Stimulated activated naive B cell treated with anti-CD40 and anti-IgM and Interleukin-4, amounts not matched to agents 10 μg/mL and 1 μg/mL and 100 μg/mL, for 72 hours (primary cell): ENCODE measurements around the gene CEP112.
"Not testable (repeated sequence)": the region's sequence is repeated elsewhere in the genome, so short reads cannot be mapped to it uniquely, and the experiment has no call there.

Source experiments
- ATAC-seq, 2 donors: fragments of 150-1000 bp; cut with Tn5 transposase; replicated peaks; 2 replicates each; pipeline ENCODE4 v1.10.0; 2021; ENCODE audit warnings: moderate library complexity in 1 of 2
- DNase-seq: peaks from one replicate; pipeline ENCODE4 v3.0.0; 2021
- H3K27ac Mint-ChIP-seq: one replicate; pipeline ENCODE4 v1.8.0; 2022; ENCODE audit warnings: mild to moderate bottlenecking, mixed read lengths
- H3K27me3 Mint-ChIP-seq, 2 donors: one replicate each; pipeline ENCODE4 v1.8.0; 2022; ENCODE audit warnings: mixed read lengths in 2 of 2
- H3K36me3 Mint-ChIP-seq, 2 donors: one replicate each; pipeline ENCODE4 v1.8.0; 2022; ENCODE audit warnings: mixed read lengths in 2 of 2, mild to moderate bottlenecking in 1 of 2
- H3K4me1 Mint-ChIP-seq, 2 donors: one replicate each; pipeline ENCODE4 v1.8.0; 2022; ENCODE audit warnings: mixed read lengths in 2 of 2, mild to moderate bottlenecking in 1 of 2
- H3K4me3 Mint-ChIP-seq, 2 donors: one replicate each; pipeline ENCODE4 v1.8.0; 2022; ENCODE audit warnings: mild to moderate bottlenecking in 2 of 2, mixed read lengths in 2 of 2, moderate library complexity in 1 of 2
- H3K9me3 Mint-ChIP-seq, 2 donors: one replicate each; pipeline ENCODE4 v1.8.0; 2022; ENCODE audit warnings: mixed read lengths in 2 of 2, mild to moderate bottlenecking in 1 of 2

CEP112 gene

GRCh38 chr17:65698381-65699061 lies 493.4 kb downstream of the CEP112 start:
- Mint-ChIP-seq H3K27ac (no peak overlapping the region), H3K9me3 (no peaks in the 10 kb centered on the region), H3K4me1 (no peaks in the 10 kb centered on the region), H3K36me3 (no peaks in the 10 kb centered on the region), H3K27me3 (peaks cover 14 to 28% of the 10 kb centered on the region in 2 donors), H3K4me3 (no peak overlapping the region)
- DNase-seq (no peak), ATAC-seq (no peak)

DNA sequence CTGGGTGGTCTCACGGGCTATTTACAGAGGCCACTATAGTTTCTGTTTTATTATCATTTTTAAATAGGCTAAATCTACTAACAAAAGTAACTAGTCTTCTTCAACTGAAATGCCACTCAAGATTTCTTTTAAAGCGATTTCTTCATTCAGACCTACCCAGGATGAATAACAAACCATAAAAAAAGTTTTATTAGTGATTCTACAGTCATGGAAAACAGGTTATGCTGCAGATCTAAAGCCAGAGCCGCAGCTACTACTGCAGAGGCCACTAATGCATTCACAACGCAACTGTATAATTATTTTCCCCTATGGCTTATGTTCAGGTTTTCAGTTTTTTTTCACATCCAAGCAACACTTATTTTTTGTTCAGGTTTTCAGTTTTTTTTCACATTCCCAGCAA lies 494.3 kb downstream of the CEP112 start:
- no peak overlapping the region for H3K27ac Mint-ChIP-seq
- ATAC-seq (no peak), DNase-seq (no peak)
- H3K36me3 Mint-ChIP-seq = no peaks in the 10 kb centered on the region
- no peak overlapping the region for H3K4me3 Mint-ChIP-seq
- H3K4me1 Mint-ChIP-seq = no peaks in the 10 kb centered on the region
- H3K27me3 Mint-ChIP-seq = peaks cover 15 to 28% of the 10 kb centered on the region in 2 donors
- no peaks in the 10 kb centered on the region for H3K9me3 Mint-ChIP-seq

DNA sequence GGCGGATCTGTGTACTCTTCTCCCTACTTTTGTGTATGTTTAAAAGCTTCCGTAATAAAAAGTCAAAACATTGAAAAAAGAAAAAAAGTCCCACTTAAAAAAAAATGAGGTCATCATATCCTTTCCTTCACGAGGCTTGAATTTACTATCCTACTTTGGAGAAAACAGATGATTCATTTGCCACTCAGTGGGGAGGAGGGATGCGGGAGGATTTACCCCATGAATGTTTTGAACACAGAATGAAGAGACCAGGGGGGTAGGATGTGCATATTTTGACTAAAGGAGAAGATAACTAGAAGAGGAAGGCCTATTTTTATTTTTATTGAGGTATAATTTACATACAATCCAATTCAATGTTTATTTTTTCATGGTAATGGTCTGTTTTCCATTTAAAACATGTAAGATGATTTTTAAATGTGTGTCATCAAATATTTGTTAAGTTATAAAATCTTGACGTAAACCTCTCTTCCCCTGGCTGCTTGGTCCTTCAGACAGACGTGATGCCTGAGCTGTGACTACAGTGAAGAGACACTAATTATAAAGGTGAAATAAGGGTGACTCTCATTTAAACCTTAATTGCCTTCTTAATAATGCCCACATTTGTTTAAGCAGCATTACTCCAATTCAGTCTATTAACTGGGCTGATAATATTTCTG lies 495.1 kb downstream of the CEP112 start:
- DNase-seq (no peak), ATAC-seq (no peak)
- H3K36me3 Mint-ChIP-seq = no peaks in the 10 kb centered on the region
- no peaks in the 10 kb centered on the region for H3K9me3 Mint-ChIP-seq
- no peak overlapping the region for H3K4me3 Mint-ChIP-seq
- H3K27ac Mint-ChIP-seq = no peak overlapping the region
- no peaks in the 10 kb centered on the region for H3K4me1 Mint-ChIP-seq
- H3K27me3 Mint-ChIP-seq = peaks cover 18 to 22% of the 10 kb centered on the region in 2 donors

- H3K27me3 Mint-ChIP-seq = peaks cover 1 to 11% of the 10 kb centered on the region in 2 donors
These were observed 497.3 kb downstream of the CEP112 start for GRCh38 chr17:65694601-65695000.

GRCh38 chr17:65690626-65691310 lies 501.2 kb downstream of the CEP112 start:
- H3K27me3 Mint-ChIP-seq = peaks cover 0 to 8% of the 10 kb centered on the region in 2 donors
- H3K27ac Mint-ChIP-seq = no peak overlapping the region
- ATAC-seq (no peak), DNase-seq (no peak)
- no peaks in the 10 kb centered on the region for H3K9me3 Mint-ChIP-seq
- no peaks in the 10 kb centered on the region for H3K4me1 Mint-ChIP-seq
- H3K4me3 Mint-ChIP-seq = no peak overlapping the region
- H3K36me3 Mint-ChIP-seq = no peaks in the 10 kb centered on the region

More at GRCh38 chr17:65694601-65695000, 497.3 kb downstream of the CEP112 start:
- Mint-ChIP-seq H3K4me3 (no peak overlapping the region), H3K4me1 (no peaks in the 10 kb centered on the region), H3K27ac (no peak overlapping the region), H3K9me3 (no peaks in the 10 kb centered on the region), H3K36me3 (no peaks in the 10 kb centered on the region)
- ATAC-seq (no peak), DNase-seq (no peak)

GRCh38 chr17:65688307-65688706 lies 503.6 kb downstream of the CEP112 start:
- no peak for ATAC-seq
- Mint-ChIP-seq H3K27me3 (peaks cover 0 to 4% of the 10 kb centered on the region in 2 donors), H3K4me1 (no peaks in the 10 kb centered on the region), H3K9me3 (peaks cover 0 to 2% of the 10 kb centered on the region in 2 donors), H3K4me3 (no peak overlapping the region), H3K36me3 (no peaks in the 10 kb centered on the region), H3K27ac (no peak overlapping the region)
- DNase-seq = no peak

DNA sequence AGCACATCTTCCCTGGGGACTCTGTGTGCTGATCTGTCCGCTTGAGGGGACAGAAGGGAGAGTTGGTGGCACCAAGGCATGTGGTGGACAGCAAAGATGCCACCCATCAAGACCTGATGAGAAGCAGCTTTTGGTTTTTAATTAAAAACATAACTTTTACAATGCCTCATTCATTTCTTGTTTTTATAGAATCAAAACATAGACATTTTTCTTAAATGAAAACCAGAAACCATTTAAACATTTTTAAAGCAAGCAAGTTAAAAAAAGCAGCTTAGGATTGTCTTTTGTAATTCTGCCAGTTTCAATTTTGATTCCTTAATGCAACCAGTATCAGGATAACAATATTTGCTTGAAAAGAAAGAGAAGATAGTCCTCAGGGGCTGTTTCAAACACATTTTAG lies 506.8 kb downstream of the CEP112 start:
- peaks cover 0 to 3% of the 10 kb centered on the region in 2 donors for H3K36me3 Mint-ChIP-seq
- no peaks in the 10 kb centered on the region for H3K27me3 Mint-ChIP-seq
- no peak overlapping the region for H3K27ac Mint-ChIP-seq
- no peaks in the 10 kb centered on the region for H3K4me1 Mint-ChIP-seq
- H3K9me3 Mint-ChIP-seq = peaks cover 6 to 9% of the 10 kb centered on the region in 2 donors
- no peak for ATAC-seq
- DNase-seq = no peak
- H3K4me3 Mint-ChIP-seq = no peak overlapping the region

- H3K4me3 Mint-ChIP-seq = no peak overlapping the region
- DNase-seq = no peak
- H3K27ac Mint-ChIP-seq = no peak overlapping the region
- H3K27me3 Mint-ChIP-seq = no peaks in the 10 kb centered on the region
- H3K9me3 Mint-ChIP-seq = peaks cover 6 to 9% of the 10 kb centered on the region in 2 donors
- no peak for ATAC-seq
- H3K4me1 Mint-ChIP-seq = no peaks in the 10 kb centered on the region
- peaks cover 0 to 3% of the 10 kb centered on the region in 2 donors for H3K36me3 Mint-ChIP-seq
These were observed 507.3 kb downstream of the CEP112 start for GRCh38 chr17:65684631-65685030.

- Mint-ChIP-seq H3K27ac (no peak overlapping the region), H3K4me1 (no peaks in the 10 kb centered on the region), H3K27me3 (no peaks in the 10 kb centered on the region), H3K4me3 (no peak overlapping the region), H3K9me3 (peaks cover 6 to 9% of the 10 kb centered on the region in 2 donors), H3K36me3 (peaks cover 0 to 3% of the 10 kb centered on the region in 2 donors)
- ATAC-seq (no peak), DNase-seq (no peak)
These were observed 508.5 kb downstream of the CEP112 start for GRCh38 chr17:65683428-65683827.

GRCh38 chr17:65681763-65682162 lies 510.2 kb downstream of the CEP112 start:
- not testable (repeated sequence) for H3K27ac Mint-ChIP-seq, H3K4me1 Mint-ChIP-seq, DNase-seq, H3K27me3 Mint-ChIP-seq, ATAC-seq, H3K9me3 Mint-ChIP-seq, H3K36me3 Mint-ChIP-seq, H3K4me3 Mint-ChIP-seq

GRCh38 chr17:65679165-65679845 lies 512.6 kb downstream of the CEP112 start:
- Mint-ChIP-seq H3K27me3 (no peaks in the 10 kb centered on the region), H3K4me3 (no peak overlapping the region), H3K9me3 (peaks cover 6 to 9% of the 10 kb centered on the region in 2 donors), H3K4me1 (no peaks in the 10 kb centered on the region), H3K27ac (no peak overlapping the region), H3K36me3 (peaks cover 0 to 3% of the 10 kb centered on the region in 2 donors)
- ATAC-seq (no peak), DNase-seq (no peak)

GRCh38 chr17:65678546-65678945 lies 513.4 kb downstream of the CEP112 start:
- no peak for ATAC-seq

GRCh38 chr17:65677932-65678331 lies 514.0 kb downstream of the CEP112 start:
- Mint-ChIP-seq H3K27ac (no peak overlapping the region), H3K4me1 (no peaks in the 10 kb centered on the region), H3K36me3 (peaks cover 0 to 3% of the 10 kb centered on the region in 2 donors), H3K4me3 (no peak overlapping the region), H3K27me3 (no peaks in the 10 kb centered on the region), H3K9me3 (peaks cover 6 to 7% of the 10 kb centered on the region in 2 donors)
- ATAC-seq (no peak), DNase-seq (no peak)

More at GRCh38 chr17:65678546-65678945, 513.4 kb downstream of the CEP112 start:
- H3K4me3 Mint-ChIP-seq = no peak overlapping the region
- peaks cover 0 to 3% of the 10 kb centered on the region in 2 donors for H3K36me3 Mint-ChIP-seq
- no peaks in the 10 kb centered on the region for H3K4me1 Mint-ChIP-seq
- no peak for DNase-seq
- no peaks in the 10 kb centered on the region for H3K27me3 Mint-ChIP-seq
- no peak overlapping the region for H3K27ac Mint-ChIP-seq
- peaks cover 6 to 7% of the 10 kb centered on the region in 2 donors for H3K9me3 Mint-ChIP-seq
